GM19468 (cell line): ENCODE measurements around the gene MYH9.
"Not testable (repeated sequence)": the region's sequence is repeated elsewhere in the genome, so short reads cannot be mapped to it uniquely, and the experiment has no call there.

Experiments
- ATAC-seq: cut with Tn5 transposase; IDR thresholded peaks from one replicate; pipeline ENCODE4 v1.9.1; 2021; ENCODE audit warnings: mild to moderate bottlenecking, moderate library complexity, moderate number of reproducible peaks; ENCODE audit not compliant: unreplicated experiment; ENCODE audit errors: extremely low read depth

Gene MYH9

DNA sequence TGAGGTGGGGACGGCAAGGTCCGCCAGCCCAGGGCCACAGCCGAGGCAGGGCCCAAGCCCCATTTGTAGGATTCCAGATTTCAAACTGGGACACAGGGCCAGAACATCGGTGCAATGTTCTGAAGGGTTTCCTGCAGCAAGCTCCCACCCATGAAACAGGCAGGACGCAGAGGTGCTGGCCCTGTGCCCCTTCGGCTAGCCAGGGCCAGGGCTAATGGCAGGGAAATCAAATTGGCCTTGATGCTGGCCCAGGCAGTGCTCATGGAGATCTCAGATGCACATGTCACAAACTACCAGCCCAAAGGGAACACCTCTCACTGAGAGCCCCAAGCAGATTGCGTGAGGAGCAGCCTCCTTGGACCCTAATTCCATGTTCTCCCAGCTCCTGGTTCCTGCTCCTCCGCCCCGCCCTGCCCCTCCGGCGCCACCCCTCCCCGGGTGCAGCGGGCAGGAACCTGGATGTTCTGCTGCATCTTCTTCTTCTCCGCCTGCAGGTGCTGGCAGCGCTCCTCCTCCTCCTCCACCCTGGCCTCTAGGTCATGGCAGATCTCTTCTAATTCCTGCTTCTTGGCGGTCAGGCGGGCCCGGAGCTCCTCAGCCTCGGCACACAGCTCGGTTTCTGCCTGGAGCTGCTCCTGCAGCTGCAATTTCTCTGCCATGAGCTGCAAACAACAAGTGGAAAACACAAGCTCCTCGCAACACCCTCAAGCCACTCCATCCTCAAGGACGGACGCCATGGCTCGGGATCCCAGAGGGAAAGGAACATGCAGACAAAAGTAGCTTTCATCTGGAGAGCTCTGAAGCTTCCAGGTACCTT is 87.2 kb downstream of the MYH9 start:
- ATAC-seq = no peak

GRCh38 chr22:36299911-36300310 is 87.9 kb downstream of the MYH9 start:
- ATAC-seq = no peak

GRCh38 chr22:36299295-36299694 is 88.5 kb downstream of the MYH9 start:
- no peak for ATAC-seq

DNA sequence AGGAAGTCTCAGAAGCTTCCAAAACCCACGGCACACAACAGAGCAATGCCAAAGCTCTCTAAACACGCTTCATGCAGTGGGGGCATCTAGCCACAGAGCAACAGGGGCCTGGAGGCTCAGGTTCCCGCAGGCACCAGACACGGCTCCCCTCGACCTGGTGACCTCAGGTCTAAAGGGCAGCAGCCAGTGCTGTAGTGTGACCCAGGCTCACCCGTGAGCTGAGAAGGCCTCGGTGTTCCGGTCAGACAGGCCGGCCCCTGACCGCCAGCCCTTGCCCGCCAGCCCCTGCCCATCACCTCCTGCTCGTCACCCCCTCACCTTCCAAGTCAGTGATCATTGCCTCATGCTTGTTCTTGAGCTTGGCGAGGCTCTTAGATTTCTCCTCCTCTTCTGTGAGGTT is 89.2 kb downstream of the MYH9 start:
- no peak for ATAC-seq

DNA sequence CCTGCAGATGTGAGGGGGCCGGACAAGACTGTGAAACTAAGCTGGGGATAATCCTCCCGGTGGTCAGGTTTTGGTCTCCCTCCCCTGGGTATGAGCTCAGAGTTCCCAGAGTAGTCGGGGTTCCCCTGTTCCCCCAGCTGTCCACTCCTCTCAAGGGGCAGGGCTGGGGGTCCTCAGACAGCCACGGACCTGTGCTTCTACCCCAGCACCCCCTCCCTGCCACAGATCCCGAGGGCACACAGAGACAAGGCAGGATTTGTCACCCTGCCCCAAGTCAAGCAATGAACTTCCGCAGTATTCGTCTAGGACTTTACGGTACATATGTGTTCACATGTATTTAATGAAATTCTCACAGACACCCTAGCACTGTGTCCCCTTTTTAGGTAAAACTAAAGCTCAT is 89.6 kb downstream of the MYH9 start:
- ATAC-seq = no peak

DNA sequence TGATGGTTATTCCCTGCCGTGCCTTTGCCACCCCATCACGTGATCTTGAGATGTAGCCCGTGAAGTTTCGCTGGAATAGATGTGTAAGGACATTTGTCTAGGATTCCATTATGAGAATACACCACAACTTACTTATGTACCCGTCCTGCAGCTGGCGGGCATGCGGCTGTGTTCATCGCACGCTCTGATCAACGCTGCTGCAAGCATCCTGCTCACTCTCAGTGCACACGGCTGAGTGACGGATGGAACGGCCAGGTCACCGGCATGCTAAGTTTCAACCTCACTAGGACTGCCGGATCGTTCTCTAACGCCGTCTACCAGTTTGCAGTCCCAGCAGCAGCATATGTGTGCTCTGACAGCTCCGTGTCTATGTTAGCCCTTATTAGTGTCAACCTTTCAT is 90.2 kb downstream of the MYH9 start:
- ATAC-seq = no peak

DNA sequence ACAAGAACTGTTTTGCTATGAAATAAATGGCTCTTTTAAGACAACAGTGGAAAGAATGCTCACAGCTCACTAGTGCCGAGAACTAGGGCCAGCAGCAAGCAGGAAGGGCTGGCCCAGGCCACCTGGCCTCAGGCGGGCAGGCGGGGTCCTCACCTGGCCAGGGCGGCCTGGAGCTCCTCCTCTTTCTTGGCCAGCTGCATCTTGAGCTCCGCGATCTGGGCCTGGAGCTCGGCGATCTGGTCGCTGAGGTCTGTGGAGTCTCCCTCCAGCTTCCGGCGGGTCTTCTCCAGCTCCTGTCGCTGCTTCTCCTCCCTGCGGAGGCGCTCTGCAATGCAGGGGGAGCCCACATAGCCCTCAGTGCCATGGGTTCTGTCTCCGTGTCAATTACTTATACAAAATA is 91.1 kb downstream of the MYH9 start:
- ATAC-seq = no peak

- ATAC-seq = no peak
Observed at GRCh38 chr22:36295247-36295646, 92.5 kb downstream of the MYH9 start.

DNA sequence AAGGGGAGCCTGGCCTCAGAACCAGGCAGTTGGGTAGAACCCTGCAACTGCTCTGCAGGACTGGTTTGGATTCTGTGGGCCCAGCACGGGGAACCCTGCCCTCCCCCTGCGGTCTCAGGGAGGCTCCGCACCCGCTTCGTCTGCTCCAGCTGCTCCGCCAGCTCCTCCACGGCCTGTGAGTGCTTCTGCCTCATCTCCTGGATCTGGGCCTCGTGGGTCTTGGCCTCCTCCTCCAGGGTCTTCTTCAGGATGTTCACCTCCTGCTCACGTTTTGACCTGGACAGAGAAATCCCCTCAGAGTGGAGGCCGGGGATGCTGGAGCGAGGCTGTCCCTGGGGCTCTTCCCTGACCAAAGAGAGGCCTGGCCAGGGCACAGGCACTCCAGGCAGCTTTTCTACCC is 93.0 kb downstream of the MYH9 start:
- no peak for ATAC-seq

DNA sequence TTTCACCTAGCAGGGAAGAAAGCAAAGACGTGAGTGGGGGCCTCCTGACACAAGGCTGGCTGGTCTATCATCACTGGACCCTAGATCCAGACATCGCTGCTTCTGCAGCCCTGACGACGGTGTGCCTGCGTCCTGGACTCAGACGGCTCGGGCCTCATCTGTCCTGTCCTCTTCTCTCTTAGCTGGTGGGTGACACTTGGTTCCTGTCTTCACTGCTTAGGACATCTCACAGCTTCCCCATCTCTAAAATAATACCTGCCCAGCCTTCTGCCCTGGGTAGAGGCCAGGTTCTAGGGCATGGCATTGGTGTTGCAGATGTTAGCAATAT is 93.5 kb downstream of the MYH9 start:
- ATAC-seq = no peak

GRCh38 chr22:36293606-36294292 is 94.0 kb downstream of the MYH9 start:
- no peak for ATAC-seq

DNA sequence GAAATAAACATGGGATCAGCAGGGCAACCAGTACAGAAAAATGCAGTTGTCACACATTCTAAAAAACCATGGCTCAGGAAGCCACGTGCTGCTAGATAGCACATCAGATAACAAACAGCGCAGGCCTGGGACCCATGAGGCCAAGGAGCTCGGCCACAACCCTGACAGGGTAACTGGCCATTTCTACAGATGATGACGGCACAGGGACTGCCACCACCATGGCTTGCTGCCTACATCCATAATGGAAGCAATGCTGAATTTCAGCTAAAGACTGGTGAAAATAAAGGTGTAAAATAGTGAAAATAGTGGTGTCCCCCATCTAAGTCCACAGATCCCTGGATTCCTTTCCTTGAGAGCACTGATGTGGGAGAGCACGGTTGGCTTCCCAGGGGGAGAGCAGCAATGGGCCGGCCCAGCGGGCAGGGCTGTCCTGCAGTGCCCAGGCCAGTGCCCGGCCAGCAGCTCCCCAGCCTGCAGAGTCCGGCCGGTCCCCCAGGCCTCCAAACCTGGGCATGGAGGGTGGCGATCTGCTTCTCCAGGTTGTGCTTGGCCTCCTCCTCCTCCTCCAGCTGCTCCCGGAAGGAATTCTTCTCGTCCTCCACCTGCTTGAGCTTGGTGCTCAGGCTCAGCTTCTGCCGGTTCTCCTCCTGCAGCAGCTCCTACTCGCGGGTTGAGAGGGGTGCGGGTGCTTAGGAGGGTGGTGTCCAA is 94.8 kb downstream of the MYH9 start:
- ATAC-seq = no peak

DNA sequence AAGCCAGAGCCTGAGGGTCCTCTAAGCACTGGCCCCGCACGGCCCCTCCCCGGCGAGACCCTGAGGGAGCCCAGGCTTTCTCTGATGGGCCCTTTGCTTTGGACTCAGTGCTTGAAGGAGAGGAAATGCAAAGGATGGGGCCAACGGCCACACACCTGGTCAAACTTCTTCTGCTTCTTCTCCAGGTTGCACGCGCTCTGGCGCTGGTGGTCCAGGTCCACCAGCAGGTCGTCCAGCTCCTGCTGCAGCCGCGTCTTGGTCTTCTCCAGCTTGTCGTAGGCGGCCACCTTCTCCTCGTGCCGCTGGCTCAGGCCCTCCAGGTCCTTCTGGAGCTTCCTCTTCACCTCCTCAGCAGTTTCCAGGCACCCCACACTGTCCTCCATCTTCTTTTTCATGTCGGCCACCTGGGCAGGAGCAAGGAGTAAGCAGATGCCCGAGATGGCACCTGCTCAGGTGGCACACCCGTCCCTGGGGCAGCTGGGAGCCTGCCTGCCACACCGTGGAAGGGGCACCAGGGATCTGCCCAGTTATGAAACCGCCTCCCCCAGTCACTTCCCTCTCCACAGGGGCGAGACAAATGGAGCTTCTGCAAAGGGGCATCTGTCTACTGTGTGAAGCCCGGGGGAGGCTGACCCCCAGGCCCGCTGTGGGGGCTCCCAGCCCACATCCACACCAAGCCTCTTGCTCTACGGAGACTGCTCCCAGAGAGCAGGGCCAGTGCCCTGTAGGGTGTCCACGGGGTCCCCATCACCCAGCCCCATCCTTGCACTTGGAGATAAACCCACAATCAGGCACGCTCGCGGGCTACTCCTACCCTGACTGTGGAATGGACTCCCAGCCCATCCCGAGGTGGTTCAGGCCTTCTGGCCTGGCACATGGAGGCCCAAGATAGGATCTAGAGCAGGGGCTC is 95.7 kb downstream of the MYH9 start:
- no peak for ATAC-seq

- ATAC-seq = not testable (repeated sequence)
Observed at GRCh38 chr22:36290391-36291075, 97.2 kb downstream of the MYH9 start.

DNA sequence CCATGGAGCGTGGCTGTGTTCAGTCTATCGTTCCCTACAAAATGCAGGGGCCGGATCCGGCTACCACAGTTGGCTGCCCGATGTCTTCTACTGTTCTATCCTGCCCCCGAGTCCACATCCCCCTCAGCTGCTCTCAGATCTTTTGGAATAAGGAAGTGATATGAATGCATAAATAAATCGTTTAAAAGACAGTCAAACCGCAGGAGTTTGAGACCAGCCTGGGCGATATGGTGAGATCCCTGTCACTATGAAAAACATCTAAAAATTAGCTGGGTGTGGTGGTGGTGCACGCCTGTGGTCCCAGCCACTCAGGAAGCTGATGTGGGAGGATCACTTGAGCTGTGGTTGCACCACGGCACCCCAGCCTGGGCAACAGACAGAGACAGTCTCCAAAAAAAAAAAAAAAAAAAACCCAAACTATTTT is 97.8 kb downstream of the MYH9 start:
- ATAC-seq = not testable (repeated sequence)

DNA sequence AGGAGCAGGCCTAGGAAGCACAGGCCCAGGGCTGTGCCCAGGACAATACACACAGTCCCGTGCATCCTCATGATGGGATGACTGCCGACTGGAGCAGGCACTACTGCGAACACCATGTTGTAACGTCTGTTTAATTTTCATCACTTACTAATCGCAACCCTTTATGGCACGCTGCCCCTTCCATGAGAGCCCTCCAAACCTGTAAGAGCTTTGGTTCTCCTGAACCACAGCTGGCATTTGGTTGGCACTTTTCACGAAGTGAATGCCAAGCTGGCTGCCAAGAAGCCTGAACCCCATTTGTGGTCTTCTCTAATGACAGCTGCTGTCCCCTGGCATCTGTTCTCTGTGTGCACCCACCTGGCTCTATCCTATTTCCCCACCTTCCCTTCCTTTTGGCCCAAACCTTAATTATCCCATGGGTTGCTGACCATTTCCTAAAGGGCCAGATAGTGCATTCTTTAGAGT is 98.3 kb downstream of the MYH9 start:
- ATAC-seq = no peak

- no peak for ATAC-seq
Observed at GRCh38 chr22:36288571-36289405, 99.0 kb downstream of the MYH9 start.

DNA sequence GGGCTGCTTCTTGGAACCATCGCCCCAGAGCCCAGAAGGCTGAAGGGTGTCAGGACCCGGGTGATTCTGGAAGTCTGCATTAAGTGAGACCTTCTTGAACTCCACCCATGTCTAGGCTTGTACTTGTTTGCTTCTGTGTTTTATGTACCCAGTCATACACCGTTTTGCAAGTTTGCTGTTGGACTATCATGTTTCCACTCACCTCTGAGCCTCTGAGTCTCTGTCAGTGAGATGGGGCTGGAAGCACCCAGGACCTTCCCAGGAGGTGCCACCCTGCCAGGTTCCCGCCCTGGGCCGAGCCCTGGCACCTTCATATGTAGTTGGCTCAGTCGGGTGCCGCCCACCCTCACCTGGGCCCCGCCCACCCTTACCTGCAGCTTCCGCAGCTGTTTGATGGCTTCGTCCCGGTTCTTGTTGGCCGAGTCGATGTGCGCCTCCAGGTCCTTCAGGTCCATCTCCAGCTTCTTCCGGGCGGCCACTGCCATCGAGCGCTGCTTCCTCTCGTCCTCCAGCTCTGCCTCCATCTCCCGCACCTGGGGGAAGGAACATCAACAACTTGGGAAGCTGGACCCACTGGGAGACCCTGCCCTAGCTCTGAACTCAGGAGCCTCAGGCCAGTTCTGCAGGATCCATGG is 99.8 kb downstream of the MYH9 start:
- ATAC-seq = no peak
